DMS114 treated with DMSO at 0.1 percent for 48 hours (cell line): Measurements from ENCODE around the gene CDH4.

Source experiments
- DNase-seq: peaks from one replicate; lab custom pipeline; 2025; ENCODE audit not compliant: unreplicated experiment; lab: John Stamatoyannopoulos, UW

Gene CDH4

GRCh38 chr20:61897401-61898295, 645.6 kb downstream of the CDH4 start:
- no peak for DNase-seq

DNA sequence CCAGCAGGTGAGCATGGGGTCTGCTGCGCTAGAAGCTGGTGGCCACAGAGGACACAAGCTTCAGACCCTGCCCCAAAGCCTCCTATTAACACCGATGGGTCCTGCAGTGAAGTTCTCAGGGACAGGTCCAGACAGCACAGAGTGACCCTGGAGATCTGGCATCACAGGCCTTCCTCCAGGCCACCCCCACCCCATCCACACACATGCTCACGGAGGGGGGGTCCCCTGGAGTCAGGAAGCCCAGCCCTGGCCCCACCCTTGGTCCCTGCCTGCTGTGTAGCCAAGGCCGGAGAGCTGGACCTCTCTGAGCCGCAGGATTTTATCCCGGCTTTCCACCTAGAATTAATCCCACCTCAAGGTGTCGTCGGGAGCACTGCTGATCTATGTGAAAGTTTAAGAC, 646.3 kb downstream of the CDH4 start:
- DNase-seq: no peak

GRCh38 chr20:61900011-61900944, 648.2 kb downstream of the CDH4 start:
- DNase-seq: no peak

DNA sequence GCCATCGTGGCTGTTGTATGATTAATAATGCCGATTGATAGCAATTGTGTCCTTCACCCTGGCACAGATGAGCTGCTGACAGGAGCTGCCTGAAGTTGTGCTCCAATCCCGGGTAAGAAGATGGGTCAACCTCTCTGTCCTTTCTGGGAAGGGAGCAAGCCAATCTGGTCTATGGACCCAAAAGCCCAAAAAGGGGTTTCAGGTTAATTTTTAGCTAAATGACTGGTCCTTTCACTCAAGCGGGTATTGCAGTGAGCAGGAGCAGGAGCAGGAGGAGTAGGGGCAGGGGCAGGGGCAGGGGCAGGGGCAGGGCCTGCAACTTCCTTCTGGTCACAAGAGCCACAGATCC, 648.9 kb downstream of the CDH4 start:
- DNase-seq: no peak

DNA sequence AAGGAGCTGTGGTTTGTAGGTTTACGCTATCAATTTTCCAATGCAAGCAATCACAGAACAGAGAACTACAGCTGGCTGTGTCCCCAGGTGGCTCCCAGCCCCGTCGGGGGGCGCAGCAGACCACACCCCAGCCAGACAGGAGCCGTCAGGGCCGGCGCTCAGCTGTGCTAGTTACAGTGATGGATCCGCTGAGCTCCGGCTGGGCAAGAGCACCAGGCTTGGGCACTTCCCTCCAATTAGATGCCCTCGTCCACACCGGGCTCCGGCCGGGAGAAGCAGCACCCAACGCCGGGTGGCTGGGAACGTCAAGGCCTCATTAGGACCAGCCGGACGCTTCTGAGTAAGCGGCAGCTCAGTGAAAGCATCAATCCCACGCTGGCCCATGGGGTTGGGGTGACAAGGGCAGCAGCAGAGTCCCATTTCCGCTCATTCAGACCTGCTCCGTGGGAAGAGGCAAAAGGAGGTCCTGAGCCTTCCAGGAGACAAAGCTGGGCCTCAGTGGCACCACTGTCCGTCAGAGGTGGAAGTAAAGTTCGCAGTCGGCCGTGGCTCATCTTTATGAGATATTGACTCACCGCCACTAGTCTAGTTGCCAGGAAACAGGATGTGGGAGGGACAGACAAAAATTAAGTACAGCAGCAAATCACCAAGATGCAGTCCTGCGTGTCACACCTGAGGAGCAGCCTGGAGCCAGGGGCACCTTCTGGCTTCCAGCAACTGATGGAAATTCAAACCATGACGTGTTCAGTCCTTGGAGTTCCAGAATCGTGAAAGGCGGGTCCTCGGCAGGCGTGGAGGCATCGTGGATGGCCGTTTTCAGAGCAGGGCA, 649.5 kb downstream of the CDH4 start:
- no peak for DNase-seq

DNA sequence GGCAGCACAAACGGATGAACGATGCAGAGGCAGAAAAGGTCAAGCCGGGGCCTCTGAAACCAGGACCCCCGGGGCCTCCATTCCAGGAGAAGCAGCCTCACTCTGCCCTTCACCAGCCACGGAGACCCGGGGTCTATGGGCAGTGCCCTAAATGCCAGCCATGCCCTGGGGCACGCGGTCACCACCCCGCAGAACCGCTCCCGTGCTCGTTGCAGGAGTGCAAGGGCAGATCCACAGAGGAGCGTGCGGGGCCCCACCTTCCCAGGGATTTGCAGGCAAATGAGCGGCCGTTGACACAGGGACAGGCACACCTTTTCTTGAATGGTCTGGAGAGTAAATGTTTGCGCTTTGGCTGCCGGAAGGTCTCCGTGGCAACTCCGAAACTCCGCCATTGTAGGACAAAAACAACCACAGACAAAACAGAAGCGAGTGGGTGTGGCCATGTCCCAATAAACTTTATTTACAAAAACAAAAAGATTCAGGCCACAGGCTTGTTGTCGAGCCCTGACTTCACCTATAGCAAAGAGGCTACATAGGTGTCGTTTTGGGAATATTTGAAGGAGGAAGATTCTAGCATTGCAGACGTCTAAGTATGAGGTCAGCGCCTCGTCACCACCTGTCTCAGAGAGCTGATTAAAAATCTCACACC, 650.3 kb downstream of the CDH4 start:
- DNase-seq: no peak

- no peak for DNase-seq
These were observed 651.7 kb downstream of the CDH4 start for GRCh38 chr20:61903575-61904340.

DNA sequence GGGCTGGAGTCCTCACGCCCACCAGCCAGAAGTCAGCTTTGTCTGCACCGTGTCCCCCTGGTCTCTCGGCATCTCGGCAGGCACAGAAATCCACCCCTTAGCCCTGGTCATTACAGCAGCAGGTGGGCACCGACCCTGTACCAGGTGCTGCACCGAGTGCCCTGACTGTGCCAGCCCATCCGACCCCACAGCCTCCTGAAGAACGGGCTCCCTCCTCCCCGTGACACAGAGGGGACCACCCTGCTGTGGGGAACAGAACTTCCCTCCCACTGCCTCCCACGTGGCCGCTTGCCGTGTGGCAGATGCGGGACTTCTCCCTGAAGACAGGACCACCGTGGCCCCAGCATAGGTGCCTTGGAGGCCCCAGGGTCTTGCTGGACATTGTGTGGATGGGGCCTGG, 652.4 kb downstream of the CDH4 start:
- DNase-seq: no peak

DNA sequence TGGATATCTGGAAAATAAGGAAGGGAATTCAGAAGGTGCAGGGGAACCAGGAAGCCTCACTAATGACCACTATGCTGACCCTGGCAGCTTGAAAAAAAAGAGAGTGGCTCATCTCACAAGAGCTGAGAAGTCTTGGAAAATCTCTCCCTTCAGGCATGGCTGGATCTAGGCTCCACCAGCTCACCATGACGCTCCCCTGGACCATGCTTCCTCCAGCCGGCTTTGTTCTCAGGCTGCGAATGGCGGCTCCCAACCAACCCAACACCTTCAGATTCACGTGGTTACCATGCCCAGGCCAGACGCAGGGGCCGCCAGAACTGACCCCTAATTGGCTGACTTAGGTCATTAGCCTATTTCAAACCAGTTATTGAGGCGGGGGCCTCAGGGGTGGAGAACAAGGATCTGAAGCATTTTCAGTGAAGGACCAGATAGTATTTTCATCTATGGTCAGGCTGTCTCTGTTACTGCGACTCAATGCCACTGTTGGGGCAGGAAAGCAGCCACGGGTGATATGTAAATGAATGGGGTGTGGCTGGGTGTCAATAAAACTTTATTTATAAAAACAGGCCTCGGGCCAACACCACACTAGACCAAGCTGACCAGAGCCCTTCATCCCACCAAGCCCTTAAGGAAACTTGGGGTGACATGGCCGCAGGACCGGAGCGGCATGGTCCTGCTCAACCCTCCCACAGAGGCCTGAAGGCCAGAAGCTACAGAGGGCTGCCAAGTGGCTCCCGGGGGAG, 653.9 kb downstream of the CDH4 start:
- no peak for DNase-seq

- DNase-seq: no peak
These were observed 655.2 kb downstream of the CDH4 start for GRCh38 chr20:61907081-61907891.

- DNase-seq: no peak
These were observed 656.3 kb downstream of the CDH4 start for GRCh38 chr20:61908057-61909026.

GRCh38 chr20:61909028-61909427, 657.0 kb downstream of the CDH4 start:
- no peak for DNase-seq

- no peak for DNase-seq
These were observed 657.8 kb downstream of the CDH4 start for GRCh38 chr20:61909821-61910220.

DNA sequence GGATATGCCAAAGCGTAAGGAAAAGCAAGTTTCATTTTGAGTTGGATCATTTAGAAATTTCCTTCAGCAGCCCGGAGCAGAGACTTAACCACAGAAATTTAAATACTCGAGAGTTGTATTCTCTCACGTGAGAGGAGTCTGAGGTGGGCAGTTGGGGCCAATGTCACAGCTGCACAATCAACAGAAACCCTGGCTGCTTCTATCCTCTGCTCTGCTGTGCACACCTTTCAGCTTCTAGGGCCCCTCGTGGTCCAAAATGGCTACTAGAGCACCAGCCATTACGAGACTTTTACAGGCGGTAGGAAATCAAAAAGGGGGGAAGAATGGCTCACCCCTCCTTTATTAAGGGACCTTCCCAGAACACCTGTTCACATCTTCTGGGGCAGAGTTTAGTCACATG, 659.8 kb downstream of the CDH4 start:
- DNase-seq: no peak

- no peak for DNase-seq
These were observed 660.8 kb downstream of the CDH4 start for GRCh38 chr20:61912665-61913422.

DNA sequence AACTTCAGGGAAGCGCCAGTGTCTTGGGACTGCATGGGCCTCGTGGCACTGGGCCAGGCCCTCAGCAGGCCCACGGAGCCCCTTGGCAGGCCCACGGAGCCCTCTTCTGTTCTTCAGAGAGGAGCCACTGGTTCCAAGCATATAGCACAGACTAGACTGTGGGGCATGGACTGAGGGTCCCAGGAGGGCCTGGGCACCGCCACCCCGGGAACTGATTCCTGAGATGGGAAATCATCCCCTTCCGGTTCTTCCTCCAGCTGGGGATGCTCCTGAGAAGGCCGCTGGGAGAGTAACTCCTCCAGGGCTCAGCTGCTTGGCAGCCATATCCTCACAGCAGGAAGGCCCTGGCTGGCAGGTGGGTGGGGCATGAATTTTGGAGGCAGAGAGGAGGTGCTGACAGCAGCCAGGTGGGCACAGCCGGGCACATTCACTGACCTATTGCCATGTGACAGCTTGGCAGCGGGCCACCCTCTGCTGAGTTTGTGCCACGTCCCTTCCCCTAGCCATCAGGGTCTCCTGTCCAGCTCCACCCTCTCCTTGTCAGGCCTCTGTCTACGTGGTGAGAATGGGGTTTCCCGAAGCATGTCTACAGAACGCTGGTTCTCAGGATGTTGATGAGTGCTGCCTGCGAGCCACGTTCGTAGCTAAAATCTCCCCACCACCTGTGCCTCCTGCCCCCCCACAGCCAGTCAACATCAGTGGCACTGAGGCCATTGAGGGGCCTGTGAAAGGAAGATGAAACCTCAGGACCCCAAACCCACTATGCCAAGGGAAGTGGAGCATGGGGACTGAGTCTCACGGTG, 661.6 kb downstream of the CDH4 start:
- no peak for DNase-seq
